ENCODE data around the gene SLC9A9. TPM values are rescaled to one million over a fixed set of nuclear protein-coding genes. Genes with fewer than 3 reads are reported as not detected.

Gene SLC9A9
- total RNA-seq, 1 donor from 2014 or later, result 3.5 TPM

GRCh38 chr3:143832433-143832832 lies 15.8 kb downstream of the SLC9A9 start:
- no peak overlapping the region for H3K4me3 Mint-ChIP-seq (ENCODE audit: unreplicated experiment)
- no peaks in the 10 kb centered on the region for H3K9me3 Mint-ChIP-seq (ENCODE audit: unreplicated experiment)
- H3K27ac Mint-ChIP-seq (ENCODE audit: unreplicated experiment), result no peak overlapping the region
- no peaks in the 10 kb centered on the region for H3K27me3 Mint-ChIP-seq (ENCODE audit: unreplicated experiment)
- H3K36me3 Mint-ChIP-seq (ENCODE audit: unreplicated experiment), result no peaks in the 10 kb centered on the region
- no peak for DNase-seq (ENCODE audit: extremely low spot score, unreplicated experiment)
- H3K4me1 Mint-ChIP-seq (ENCODE audit: unreplicated experiment), result peaks cover 13% of the 10 kb centered on the region
- TF ChIP-seq, protein P1, sequence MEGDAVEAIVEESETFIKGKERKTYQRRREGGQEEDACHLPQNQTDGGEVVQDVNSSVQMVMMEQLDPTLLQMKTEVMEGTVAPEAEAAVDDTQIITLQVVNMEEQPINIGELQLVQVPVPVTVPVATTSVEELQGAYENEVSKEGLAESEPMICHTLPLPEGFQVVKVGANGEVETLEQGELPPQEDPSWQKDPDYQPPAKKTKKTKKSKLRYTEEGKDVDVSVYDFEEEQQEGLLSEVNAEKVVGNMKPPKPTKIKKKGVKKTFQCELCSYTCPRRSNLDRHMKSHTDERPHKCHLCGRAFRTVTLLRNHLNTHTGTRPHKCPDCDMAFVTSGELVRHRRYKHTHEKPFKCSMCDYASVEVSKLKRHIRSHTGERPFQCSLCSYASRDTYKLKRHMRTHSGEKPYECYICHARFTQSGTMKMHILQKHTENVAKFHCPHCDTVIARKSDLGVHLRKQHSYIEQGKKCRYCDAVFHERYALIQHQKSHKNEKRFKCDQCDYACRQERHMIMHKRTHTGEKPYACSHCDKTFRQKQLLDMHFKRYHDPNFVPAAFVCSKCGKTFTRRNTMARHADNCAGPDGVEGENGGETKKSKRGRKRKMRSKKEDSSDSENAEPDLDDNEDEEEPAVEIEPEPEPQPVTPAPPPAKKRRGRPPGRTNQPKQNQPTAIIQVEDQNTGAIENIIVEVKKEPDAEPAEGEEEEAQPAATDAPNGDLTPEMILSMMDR (IDR thresholded peaks at IDR 0.05), result no peak

DNA sequence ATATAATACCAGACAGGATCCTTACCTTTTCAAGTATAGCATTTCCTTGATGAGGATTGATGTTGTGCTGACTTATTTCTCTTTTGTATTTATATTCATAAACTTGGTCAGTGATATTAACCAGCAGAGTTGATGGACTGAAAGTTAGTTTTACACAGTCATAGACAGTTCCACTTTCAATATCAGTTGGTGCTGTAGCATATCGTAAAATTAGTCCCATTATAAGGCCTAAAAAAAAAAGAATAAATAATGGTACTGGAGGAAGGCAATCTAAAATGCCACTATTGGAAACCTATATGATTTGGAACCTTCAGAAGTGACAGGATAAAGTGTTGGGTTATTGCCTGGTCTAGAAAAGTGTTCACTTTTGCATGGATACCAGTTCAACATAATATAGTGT lies 16.3 kb downstream of the SLC9A9 start:
- DNase-seq (ENCODE audit: extremely low spot score, unreplicated experiment), result no peak
- H3K36me3 Mint-ChIP-seq (ENCODE audit: unreplicated experiment), result no peaks in the 10 kb centered on the region
- peaks cover 13% of the 10 kb centered on the region for H3K4me1 Mint-ChIP-seq (ENCODE audit: unreplicated experiment)
- H3K27me3 Mint-ChIP-seq (ENCODE audit: unreplicated experiment), result no peaks in the 10 kb centered on the region
- H3K9me3 Mint-ChIP-seq (ENCODE audit: unreplicated experiment), result no peaks in the 10 kb centered on the region
- H3K4me3 Mint-ChIP-seq (ENCODE audit: unreplicated experiment), result no peak overlapping the region
- no peak overlapping the region for H3K27ac Mint-ChIP-seq (ENCODE audit: unreplicated experiment)
- TF ChIP-seq, protein P1 (IDR thresholded peaks at IDR 0.05), result no peak

DNA sequence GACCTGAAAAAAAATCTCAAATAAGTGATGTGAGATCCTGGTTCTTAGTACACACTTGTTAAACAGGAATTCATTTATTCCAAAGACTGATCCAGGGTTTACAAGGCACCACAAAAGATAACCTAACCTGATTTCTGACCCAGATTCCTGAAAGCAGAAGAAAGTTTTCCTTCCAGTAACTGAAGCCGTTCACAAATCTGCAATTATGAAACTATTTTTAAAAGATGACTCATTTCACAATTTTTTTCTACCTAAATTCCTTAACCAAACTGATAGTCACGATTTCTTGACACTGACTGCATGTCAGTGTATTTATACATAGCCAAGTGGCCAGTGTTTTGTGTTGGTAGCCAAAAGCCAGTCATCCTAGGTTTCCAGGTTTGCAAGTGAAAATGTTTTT lies 17.1 kb downstream of the SLC9A9 start:
- no peak overlapping the region for H3K4me3 Mint-ChIP-seq (ENCODE audit: unreplicated experiment)
- H3K9me3 Mint-ChIP-seq (ENCODE audit: unreplicated experiment), result no peaks in the 10 kb centered on the region
- no peaks in the 10 kb centered on the region for H3K27me3 Mint-ChIP-seq (ENCODE audit: unreplicated experiment)
- H3K36me3 Mint-ChIP-seq (ENCODE audit: unreplicated experiment), result no peaks in the 10 kb centered on the region
- H3K27ac Mint-ChIP-seq (ENCODE audit: unreplicated experiment), result peak overlapping the region; percentile 32
- no peak for DNase-seq (ENCODE audit: extremely low spot score, unreplicated experiment)
- peaks cover 16% of the 10 kb centered on the region for H3K4me1 Mint-ChIP-seq (ENCODE audit: unreplicated experiment)
- TF ChIP-seq, protein P1 (IDR thresholded peaks at IDR 0.05), result no peak

DNA sequence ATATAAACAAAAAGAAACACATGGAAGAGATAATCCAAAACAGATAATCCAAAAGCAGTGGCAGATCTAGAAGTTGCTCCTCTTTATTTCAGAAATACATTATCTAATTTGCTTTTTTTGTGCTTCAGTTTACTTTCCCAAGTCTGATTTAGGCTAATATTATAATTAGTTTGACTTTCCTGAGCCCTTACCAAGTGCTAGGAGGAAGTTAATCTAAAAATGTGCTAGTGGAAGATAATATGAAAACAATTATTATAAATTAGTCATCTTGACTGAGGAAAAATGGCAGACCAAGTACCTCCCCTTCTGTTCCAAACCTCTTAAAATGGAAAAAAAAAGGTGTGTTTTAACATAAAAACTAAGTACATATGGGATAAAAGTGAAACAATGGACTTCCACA lies 17.5 kb downstream of the SLC9A9 start:
- H3K27ac Mint-ChIP-seq (ENCODE audit: unreplicated experiment), result peak overlapping the region; percentile 32
- H3K4me1 Mint-ChIP-seq (ENCODE audit: unreplicated experiment), result peaks cover 16% of the 10 kb centered on the region
- TF ChIP-seq, protein P1 (IDR thresholded peaks at IDR 0.05), result no peak
- no peak overlapping the region for H3K4me3 Mint-ChIP-seq (ENCODE audit: unreplicated experiment)
- H3K9me3 Mint-ChIP-seq (ENCODE audit: unreplicated experiment), result no peaks in the 10 kb centered on the region
- no peaks in the 10 kb centered on the region for H3K27me3 Mint-ChIP-seq (ENCODE audit: unreplicated experiment)
- no peaks in the 10 kb centered on the region for H3K36me3 Mint-ChIP-seq (ENCODE audit: unreplicated experiment)
- no peak for DNase-seq (ENCODE audit: extremely low spot score, unreplicated experiment)

DNA sequence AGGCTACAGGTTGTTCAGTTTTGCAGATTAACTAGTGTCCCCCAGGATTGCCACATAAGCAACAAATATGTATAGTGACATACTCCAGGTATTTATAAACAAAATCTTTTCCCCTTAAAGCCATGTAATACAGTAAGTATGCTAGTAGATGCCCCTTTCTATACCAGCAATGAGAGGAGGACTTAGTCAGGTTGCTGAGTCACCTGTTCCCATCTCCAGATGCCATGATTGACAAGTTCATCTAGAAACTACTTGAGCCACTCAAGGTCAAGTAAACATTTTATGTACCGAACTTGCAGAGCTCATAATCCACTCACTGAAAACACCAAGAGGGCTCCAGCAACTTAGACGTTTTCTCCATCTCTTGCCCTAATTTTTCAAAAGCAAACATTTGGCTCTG lies 18.2 kb downstream of the SLC9A9 start:
- H3K36me3 Mint-ChIP-seq (ENCODE audit: unreplicated experiment), result no peaks in the 10 kb centered on the region
- DNase-seq (ENCODE audit: extremely low spot score, unreplicated experiment), result no peak
- peaks cover 16% of the 10 kb centered on the region for H3K4me1 Mint-ChIP-seq (ENCODE audit: unreplicated experiment)
- H3K27me3 Mint-ChIP-seq (ENCODE audit: unreplicated experiment), result no peaks in the 10 kb centered on the region
- TF ChIP-seq, protein P1 (IDR thresholded peaks at IDR 0.05), result no peak
- H3K9me3 Mint-ChIP-seq (ENCODE audit: unreplicated experiment), result no peaks in the 10 kb centered on the region
- no peak overlapping the region for H3K4me3 Mint-ChIP-seq (ENCODE audit: unreplicated experiment)
- no peak overlapping the region for H3K27ac Mint-ChIP-seq (ENCODE audit: unreplicated experiment)

Data from osteocyte (in vitro differentiated cells).